SK-N-MC (cell line): ENCODE measurements around the gene MYO5B.
"Not testable (repeated sequence)": the region's sequence is repeated elsewhere in the genome, so short reads cannot be mapped to it uniquely, and the experiment has no call there.

Source experiments
- DNase-seq: peaks from one replicate; pipeline ENCODE4 v3.0.0-alpha.2; 2011; ENCODE audit warnings: low read depth, low spot score
- H3K27ac ChIP-seq: fragments of 200-600 bp; sonication (generic); 2 replicates; pipeline ENCODE4 v1.5.1; 2016; ENCODE audit warnings: mixed run types
- H3K36me3 ChIP-seq: fragments of 200-600 bp; sonication (generic); 2 replicates; pipeline ENCODE4 v1.6.1; 2017; ENCODE audit warnings: antibody characterized with exemption, low read length, mixed read lengths; ENCODE audit not compliant: insufficient read depth
- H3K4me3 ChIP-seq: fragments of 200-600 bp; sonication (generic); 2 replicates; pipeline ENCODE4 v1.5.1; 2016
- H3K9ac ChIP-seq: fragments of 200-600 bp; sonication (generic); 2 replicates; pipeline ENCODE4 v1.8.0; 2017; ENCODE audit warnings: mixed run types, mixed read lengths; ENCODE audit not compliant: insufficient read length
- H3K9me3 ChIP-seq: fragments of 200-600 bp; sonication (generic); 2 replicates; pipeline ENCODE4 v1.6.1; 2017; ENCODE audit warnings: low read depth, mild to moderate bottlenecking, antibody characterized with exemption, low read length, moderate library complexity, mixed read lengths
- EZH2 ChIP-seq: fragments of 200-600 bp; sonication (generic); IDR thresholded peaks from one replicate; pipeline ENCODE4 v1.6.1; 2017; ENCODE audit warnings: antibody characterized with exemption
- FOXP2 ChIP-seq: optimal IDR thresholded peaks from 2 replicates; pipeline ENCODE3; 2011; ENCODE audit warnings: mild to moderate bottlenecking, moderate library complexity; ENCODE audit not compliant: insufficient read depth; ENCODE audit errors: extremely low read length, control extremely low read depth
- POLR2AphosphoS5 ChIP-seq: IDR thresholded peaks from 2 replicates; pipeline ENCODE4 v1.6.1; 2012; ENCODE audit warnings: mild to moderate bottlenecking, low read depth, low read length, borderline replicate concordance

The MYO5B gene

DNA sequence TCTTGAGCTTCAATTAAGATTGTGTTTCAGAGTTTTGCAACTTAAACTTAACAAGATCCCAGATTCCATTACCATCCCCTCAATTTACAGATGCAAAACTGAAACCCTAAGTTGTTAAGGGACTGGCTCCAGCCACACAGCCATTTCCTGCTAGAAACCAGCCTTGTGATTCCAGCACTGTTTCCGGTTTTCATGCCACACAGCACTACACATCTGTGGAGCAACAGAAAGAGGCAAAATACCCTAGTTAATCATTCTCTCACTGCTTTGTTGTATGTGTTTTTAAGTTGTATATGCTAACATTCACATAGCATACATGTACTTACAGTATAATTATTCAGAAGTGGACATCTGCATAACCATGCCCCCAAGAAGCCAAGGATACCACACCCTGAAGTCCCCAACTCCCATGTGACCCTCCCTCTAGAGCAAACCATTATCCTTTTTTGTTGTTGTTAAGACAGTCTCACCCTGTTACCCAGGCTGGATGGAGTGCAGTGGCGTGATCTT is 87.4 kb downstream of the MYO5B start:
- Histone ChIP-seq H3K4me3 (no peak overlapping the region), H3K27ac (no peak overlapping the region), H3K9me3 (no peaks in the 10 kb centered on the region), H3K36me3 (no peaks in the 10 kb centered on the region), H3K9ac (no peak overlapping the region)
- DNase-seq, result no peak
- TF ChIP-seq POLR2AphosphoS5 (no peak), FOXP2 (no peak), EZH2 (no peak)

DNA sequence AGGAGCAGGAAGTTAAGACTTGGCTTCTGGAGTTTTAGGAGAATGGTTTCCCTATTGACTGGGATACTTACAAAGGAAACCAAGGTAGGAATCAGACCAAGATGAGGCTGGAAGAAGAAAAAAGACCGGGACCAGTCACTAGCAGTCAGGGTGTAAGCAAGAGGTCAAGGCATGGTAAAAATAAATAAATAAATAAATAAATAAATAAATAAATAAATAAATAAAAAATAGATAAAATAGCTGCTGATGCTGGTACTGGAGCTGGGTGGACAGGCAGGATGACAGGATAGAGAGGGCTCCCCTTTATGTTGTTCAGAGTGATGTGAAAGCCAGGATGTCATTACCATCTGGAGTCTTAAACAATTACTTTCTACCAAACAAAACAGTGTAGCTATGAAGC is 89.9 kb downstream of the MYO5B start:
- no peaks in the 10 kb centered on the region for H3K36me3 ChIP-seq
- no peak for DNase-seq
- no peak overlapping the region for H3K27ac ChIP-seq
- TF ChIP-seq FOXP2 (no peak), EZH2 (no peak), POLR2AphosphoS5 (no peak)
- no peak overlapping the region for H3K4me3 ChIP-seq
- no peak overlapping the region for H3K9ac ChIP-seq
- H3K9me3 ChIP-seq, result no peaks in the 10 kb centered on the region

DNA sequence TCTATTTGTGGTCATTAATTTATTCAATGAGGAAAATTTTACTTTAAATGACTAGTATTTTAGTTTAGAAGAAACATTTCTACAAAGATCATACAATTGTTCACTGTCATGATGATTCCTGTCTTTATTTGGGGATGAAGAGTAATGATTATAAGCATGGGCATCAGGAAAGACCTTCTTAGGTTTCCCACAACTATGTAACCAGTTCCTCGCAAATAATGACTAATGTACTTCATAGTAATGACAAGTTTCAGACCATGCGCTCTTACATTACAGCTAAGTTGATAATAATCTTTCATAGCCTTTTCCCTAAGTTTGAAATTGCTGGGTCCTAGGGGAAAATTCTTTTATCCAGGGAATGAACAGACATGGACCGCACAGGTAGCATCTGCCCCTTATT is 90.5 kb downstream of the MYO5B start:
- H3K9me3 ChIP-seq, result no peaks in the 10 kb centered on the region
- no peak overlapping the region for H3K27ac ChIP-seq
- no peaks in the 10 kb centered on the region for H3K36me3 ChIP-seq
- TF ChIP-seq POLR2AphosphoS5, result no peak
- TF ChIP-seq FOXP2, result no peak
- TF ChIP-seq EZH2, result no peak
- no peak overlapping the region for H3K9ac ChIP-seq
- no peak for DNase-seq
- no peak overlapping the region for H3K4me3 ChIP-seq

DNA sequence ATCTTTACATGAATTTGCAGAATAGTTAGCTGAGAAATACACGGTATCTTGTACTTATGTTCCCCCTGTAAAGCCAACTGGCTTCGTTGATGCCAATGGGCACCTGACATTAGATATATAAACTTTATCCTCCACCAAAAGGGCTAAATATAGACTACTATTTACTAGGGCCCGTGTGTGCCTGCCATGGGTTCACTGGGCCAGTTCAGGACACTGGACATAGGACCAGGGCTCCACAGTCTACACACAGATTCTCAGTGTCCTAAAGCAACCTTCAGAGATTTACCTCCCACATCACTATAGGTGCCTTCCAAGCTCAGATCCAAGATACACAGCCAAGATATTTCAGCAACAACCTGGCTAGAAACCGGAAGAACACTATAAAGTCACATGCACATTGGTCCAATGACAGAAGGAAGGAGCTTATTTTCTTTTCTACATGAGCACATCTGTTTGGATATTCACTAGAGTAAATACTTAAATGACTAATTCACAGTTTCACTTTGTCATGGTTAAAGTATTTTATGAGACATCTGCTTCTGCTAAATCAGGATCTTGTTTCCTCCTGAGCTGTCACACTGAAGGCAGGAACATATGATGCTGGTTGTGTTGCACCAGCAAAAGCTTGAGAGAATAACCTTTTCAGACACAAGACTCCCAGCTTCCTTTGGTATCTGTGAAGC is 95.1 kb downstream of the MYO5B start:
- Histone ChIP-seq H3K27ac (no peak overlapping the region), H3K4me3 (no peak overlapping the region), H3K9ac (no peak overlapping the region), H3K36me3 (no peaks in the 10 kb centered on the region), H3K9me3 (no peaks in the 10 kb centered on the region)
- no peak for DNase-seq
- no peak for TF ChIP-seq POLR2AphosphoS5
- TF ChIP-seq FOXP2, result no peak
- TF ChIP-seq EZH2, result no peak

DNA sequence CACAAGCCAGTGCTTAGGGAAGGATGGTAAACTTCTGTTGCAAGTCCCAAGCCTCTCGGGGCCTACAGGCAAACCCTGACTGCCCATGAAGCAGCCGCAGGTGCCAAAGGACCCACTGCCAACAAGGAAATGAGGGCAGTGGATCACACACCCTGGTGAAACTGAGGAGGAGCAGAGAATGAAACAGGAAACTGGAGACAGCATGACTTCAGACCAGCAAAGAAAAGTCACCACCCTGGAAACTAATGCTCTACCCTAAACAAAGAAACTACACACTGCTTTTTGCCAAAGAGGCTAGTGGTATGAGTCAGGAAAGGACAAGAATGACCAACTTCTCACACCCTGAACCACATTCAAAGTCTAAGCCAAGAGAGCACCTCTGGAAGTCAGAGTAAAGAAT is 97.2 kb downstream of the MYO5B start:
- Histone ChIP-seq H3K9me3 (no peaks in the 10 kb centered on the region), H3K27ac (no peak overlapping the region), H3K4me3 (no peak overlapping the region), H3K9ac (no peak overlapping the region), H3K36me3 (no peaks in the 10 kb centered on the region)
- TF ChIP-seq POLR2AphosphoS5 (no peak), FOXP2 (no peak), EZH2 (no peak)
- DNase-seq, result no peak

DNA sequence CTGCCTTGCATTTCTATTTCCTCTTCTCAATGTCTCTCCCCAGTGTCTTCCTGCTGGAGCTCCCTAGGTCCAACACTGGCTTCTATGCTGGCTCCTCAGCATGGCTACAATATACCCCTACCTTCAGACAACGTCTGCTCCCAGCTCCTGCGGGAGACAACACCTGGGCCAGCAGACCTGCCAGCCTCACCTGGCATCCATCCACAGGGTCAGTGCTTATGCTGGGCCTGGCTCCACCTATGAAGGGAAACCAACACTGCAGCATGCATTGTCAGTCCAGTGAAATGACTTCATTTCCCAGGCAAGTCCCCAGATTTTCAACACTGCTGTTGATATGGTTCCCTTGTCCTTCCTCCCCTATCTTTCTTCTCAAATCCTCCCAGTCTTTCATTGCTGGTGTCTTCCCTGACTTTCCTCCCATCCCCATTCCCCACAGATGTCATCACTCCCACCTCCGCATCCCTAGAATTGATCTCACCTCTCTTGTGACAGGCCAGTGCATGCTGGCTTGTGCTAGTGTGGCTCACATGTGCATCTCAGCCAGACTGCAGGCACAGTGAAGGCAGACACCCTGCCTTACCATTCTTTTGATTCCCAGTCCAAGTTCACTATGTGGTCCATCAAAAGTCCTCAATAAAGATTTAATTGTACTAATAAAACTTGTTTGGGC is 98.0 kb downstream of the MYO5B start:
- H3K36me3 ChIP-seq, result no peaks in the 10 kb centered on the region
- DNase-seq, result no peak
- H3K27ac ChIP-seq, result no peak overlapping the region
- no peak overlapping the region for H3K9ac ChIP-seq
- TF ChIP-seq EZH2 (no peak), POLR2AphosphoS5 (no peak), FOXP2 (no peak)
- no peaks in the 10 kb centered on the region for H3K9me3 ChIP-seq
- H3K4me3 ChIP-seq, result no peak overlapping the region

DNA sequence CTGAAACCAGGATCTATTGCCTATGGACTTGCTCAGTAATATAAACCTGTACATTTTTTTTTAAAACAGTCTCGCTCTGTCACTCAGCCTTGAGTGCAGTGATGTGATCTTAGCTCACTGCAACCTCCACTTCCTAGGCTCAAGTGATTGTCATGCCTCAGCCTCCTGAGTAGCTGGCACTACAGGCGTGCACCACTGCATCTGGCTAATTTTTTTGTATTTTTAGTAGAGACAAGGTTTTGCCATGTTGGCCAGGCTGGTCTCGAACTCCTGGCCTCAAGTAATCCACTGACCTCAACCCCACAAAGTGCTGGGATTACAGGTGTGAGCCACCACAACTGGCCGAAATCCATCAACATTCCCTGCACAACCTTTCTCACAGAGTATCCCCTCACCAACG is 100.2 kb downstream of the MYO5B start:
- not testable (repeated sequence) for H3K36me3 ChIP-seq, H3K9ac ChIP-seq, DNase-seq, H3K9me3 ChIP-seq, H3K27ac ChIP-seq, H3K4me3 ChIP-seq

DNA sequence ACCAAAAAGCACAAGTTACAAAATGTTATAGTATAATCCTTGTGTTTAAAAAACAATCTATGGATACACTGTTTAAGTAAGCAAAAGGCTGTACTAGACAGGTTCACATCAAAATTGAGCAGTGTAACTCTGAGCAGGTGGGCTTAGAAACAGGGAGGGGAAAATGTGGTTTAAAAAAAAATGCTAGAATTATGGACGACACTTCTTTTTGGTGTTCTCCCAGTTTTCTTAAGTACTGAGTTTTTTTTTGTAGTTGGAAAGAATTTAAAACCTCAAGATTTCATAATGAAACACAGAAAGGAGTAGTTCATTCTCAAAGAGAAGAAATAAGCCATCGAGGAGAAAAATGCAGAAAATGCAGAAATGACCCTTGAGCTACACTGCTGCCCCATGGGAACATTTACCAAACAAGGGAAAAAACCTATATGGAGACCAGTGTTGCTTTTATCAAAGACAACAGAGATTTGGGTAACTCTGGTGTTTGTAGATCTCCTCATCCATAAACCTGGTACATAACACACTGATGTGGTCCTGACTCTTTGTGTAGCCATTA is 100.7 kb downstream of the MYO5B start:
- no peak overlapping the region for H3K9ac ChIP-seq
- no peak overlapping the region for H3K27ac ChIP-seq
- no peaks in the 10 kb centered on the region for H3K9me3 ChIP-seq
- H3K4me3 ChIP-seq, result no peak overlapping the region
- no peak for DNase-seq
- no peak for TF ChIP-seq EZH2
- TF ChIP-seq FOXP2, result no peak
- no peak for TF ChIP-seq POLR2AphosphoS5
- H3K36me3 ChIP-seq, result no peaks in the 10 kb centered on the region
